GM06990 (cell line): ENCODE data around the gene SHISA8.

Source experiments
- DNase-seq: peaks from one replicate; pipeline ENCODE4 v3.0.0-alpha.2; 2011; ENCODE audit not compliant: insufficient read length; ENCODE audit errors: extremely low read depth
- H3K27me3 ChIP-seq: replicated peaks from 2 replicates; pipeline ENCODE4 v1.6.0; 2011; ENCODE audit warnings: low read length; ENCODE audit not compliant: control insufficient read depth, insufficient read depth
- H3K36me3 ChIP-seq: 2 replicates; pipeline ENCODE4 v1.5.1; 2011; ENCODE audit warnings: low read length; ENCODE audit not compliant: control insufficient read depth, insufficient read depth
- H3K4me3 ChIP-seq: replicated peaks from 2 replicates; pipeline ENCODE4 v1.5.1; 2011; ENCODE audit warnings: low read depth, mild to moderate bottlenecking, control low read depth, low read length
- TF ChIP-seq, protein P1 (sequence below): IDR thresholded peaks from 2 replicates; pipeline ENCODE4 v1.5.1; 2011; ENCODE audit warnings: low read length, control low read depth, mild to moderate bottlenecking, inconsistent platforms; ENCODE audit not compliant: insufficient read depth, poor library complexity, severe bottlenecking

The SHISA8 gene

GRCh38 chr22:41905411-41906202 is 9.3 kb downstream of the SHISA8 start:
- TF ChIP-seq, protein P1, sequence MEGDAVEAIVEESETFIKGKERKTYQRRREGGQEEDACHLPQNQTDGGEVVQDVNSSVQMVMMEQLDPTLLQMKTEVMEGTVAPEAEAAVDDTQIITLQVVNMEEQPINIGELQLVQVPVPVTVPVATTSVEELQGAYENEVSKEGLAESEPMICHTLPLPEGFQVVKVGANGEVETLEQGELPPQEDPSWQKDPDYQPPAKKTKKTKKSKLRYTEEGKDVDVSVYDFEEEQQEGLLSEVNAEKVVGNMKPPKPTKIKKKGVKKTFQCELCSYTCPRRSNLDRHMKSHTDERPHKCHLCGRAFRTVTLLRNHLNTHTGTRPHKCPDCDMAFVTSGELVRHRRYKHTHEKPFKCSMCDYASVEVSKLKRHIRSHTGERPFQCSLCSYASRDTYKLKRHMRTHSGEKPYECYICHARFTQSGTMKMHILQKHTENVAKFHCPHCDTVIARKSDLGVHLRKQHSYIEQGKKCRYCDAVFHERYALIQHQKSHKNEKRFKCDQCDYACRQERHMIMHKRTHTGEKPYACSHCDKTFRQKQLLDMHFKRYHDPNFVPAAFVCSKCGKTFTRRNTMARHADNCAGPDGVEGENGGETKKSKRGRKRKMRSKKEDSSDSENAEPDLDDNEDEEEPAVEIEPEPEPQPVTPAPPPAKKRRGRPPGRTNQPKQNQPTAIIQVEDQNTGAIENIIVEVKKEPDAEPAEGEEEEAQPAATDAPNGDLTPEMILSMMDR, result no peak
- peak; percentile 15 for DNase-seq
- Histone ChIP-seq H3K4me3 (no peak overlapping the region), H3K36me3 (peaks cover 46% of the 10 kb centered on the region), H3K27me3 (no peaks in the 10 kb centered on the region)

GRCh38 chr22:41904450-41905410 is 10.1 kb downstream of the SHISA8 start:
- DNase-seq, result peak; percentile 17
- TF ChIP-seq, protein P1, result no peak
- no peaks in the 10 kb centered on the region for H3K27me3 ChIP-seq
- H3K36me3 ChIP-seq, result peaks cover 55% of the 10 kb centered on the region
- no peak overlapping the region for H3K4me3 ChIP-seq

DNA sequence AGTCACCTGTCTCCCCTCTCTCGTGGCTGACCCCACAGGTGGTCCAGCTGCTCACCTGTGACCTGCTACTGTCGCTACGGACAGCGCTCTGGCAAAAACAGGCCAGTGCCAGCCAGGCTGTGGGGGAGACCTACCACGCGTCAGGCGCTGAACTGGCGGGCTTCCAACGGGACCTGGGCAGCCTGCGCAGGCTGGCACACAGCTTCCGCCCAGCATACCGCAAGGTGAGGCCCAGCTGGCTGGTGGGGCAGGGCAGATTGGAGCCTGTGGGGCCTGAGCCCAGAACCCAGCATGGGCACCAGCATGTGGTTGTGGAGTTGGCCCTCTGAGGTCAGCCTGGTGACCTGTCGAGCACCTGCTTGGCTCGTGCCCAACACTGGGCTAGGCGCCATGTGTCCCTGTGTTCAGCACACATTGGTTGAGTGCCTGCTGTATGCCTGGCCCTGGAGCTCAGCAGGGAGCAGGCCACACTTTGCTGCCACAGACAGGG is 11.9 kb downstream of the SHISA8 start:
- H3K36me3 ChIP-seq, result peaks cover 67% of the 10 kb centered on the region
- no peak overlapping the region for H3K4me3 ChIP-seq
- no peaks in the 10 kb centered on the region for H3K27me3 ChIP-seq
- peak; percentile 18 for DNase-seq
- TF ChIP-seq, protein P1, result no peak

- Histone ChIP-seq H3K4me3 (no peak overlapping the region), H3K27me3 (no peaks in the 10 kb centered on the region), H3K36me3 (peaks cover 66% of the 10 kb centered on the region)
- TF ChIP-seq, protein P1, result no peak
- no peak for DNase-seq
Observed at GRCh38 chr22:41902016-41902415, 12.9 kb downstream of the SHISA8 start.

- Histone ChIP-seq H3K27me3 (no peaks in the 10 kb centered on the region), H3K36me3 (peaks cover 66% of the 10 kb centered on the region), H3K4me3 (no peak overlapping the region)
- DNase-seq, result no peak
- TF ChIP-seq, protein P1, result no peak
Observed at GRCh38 chr22:41900652-41901312, 14.1 kb downstream of the SHISA8 start.
